Measurements from ENCODE around the gene OTOG.

- TF ChIP-seq CTCF (tag by site-specific recombination; IDR thresholded peaks at IDR 0.05), result no peak
- no peak for TF ChIP-seq BCL11A (tag by site-specific recombination; IDR thresholded peaks at IDR 0.05; ENCODE audit: low read depth)
- no peak for TF ChIP-seq ZNF639 (tag by site-specific recombination; IDR thresholded peaks at IDR 0.05)
- TF ChIP-seq ZNF449 (tag by site-specific recombination; IDR thresholded peaks at IDR 0.05), result no peak
- no peak for TF ChIP-seq ZBTB26 (tag by site-specific recombination; optimal IDR thresholded peaks at IDR 0.05)
- TF ChIP-seq ZBTB1 (tag by site-specific recombination; IDR thresholded peaks at IDR 0.05), result no peak
- TF ChIP-seq ZNF146 (tag by site-specific recombination; IDR thresholded peaks at IDR 0.05), result no peak
These were observed 20.7 kb upstream of the OTOG start for GRCh38 chr11:17526326-17526725.

Measured in HEK293 (cell line).